Testis (tissue), 2 donors: Measurements from ENCODE around the gene ADAMTS7.

Experiments
- CTCF ChIP-seq, 3 experiments: fragments of 450-650 bp in 2 of 3; fragments of 200-600 bp in 1 of 3; sonication (generic) in 1 of 3; IDR thresholded peaks; one replicate each; pipeline ENCODE4 v1.5.1; 2016 to 2019; ENCODE audit warnings: antibody characterized with exemption in 3 of 3, mild to moderate bottlenecking in 2 of 3, moderate library complexity in 1 of 3
- POLR2A ChIP-seq: fragments of 450-650 bp; IDR thresholded peaks from one replicate; pipeline ENCODE4 v1.6.1; 2017; ENCODE audit warnings: antibody characterized with exemption, mild to moderate bottlenecking, moderate library complexity

DNA sequence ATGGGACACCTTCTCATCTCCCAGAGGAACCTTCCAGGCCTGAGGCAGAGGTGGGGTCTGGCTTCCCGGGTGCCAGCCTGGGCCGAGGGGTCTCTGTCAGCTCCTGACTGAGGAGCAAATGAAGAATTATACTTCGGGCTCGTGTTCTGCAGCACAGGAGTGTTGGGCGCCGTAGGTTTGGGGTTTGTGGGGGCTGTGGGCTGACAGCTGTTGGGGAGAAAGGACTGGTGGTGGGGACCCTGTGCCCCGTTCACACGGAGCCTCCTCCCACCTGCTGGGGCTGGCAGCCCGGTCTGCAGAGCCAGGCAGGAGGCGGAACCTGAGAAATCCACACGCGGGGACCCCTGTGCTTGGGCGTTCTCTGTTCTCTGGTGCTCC lies 59.7 kb downstream of the ADAMTS7 start:
- no peak for TF ChIP-seq CTCF (IDR thresholded peaks at IDR 0.05)
- TF ChIP-seq POLR2A = no peak
